Immature natural killer cell (primary cell): ENCODE results near the gene ENDOD1. TPM values are rescaled to one million over a fixed set of nuclear protein-coding genes. Genes with fewer than 3 reads are reported as not detected.
A peak's percentile ranks its signal among the peaks of the same experiment; 100 is the strongest.

Experiments used
- DNase-seq, 3 donors: peaks; one replicate each; pipeline ENCODE4 v3.0.0; 2022; ENCODE audit warnings: mixed read lengths in 1 of 3
- H3K27ac Mint-ChIP-seq, 6 donors: one replicate each; pipeline ENCODE4 v1.8.0; 2020; ENCODE audit warnings: mixed read lengths in 6 of 6, mild to moderate bottlenecking in 5 of 6, inconsistent platforms in 4 of 6, moderate library complexity in 3 of 6
- H3K27me3 Mint-ChIP-seq, 3 donors: one replicate each; pipeline ENCODE4 v1.8.0; 2020 to 2021; ENCODE audit warnings: low read depth in 3 of 3, mild to moderate bottlenecking in 3 of 3, mixed read lengths in 3 of 3, moderate library complexity in 3 of 3, inconsistent platforms in 1 of 3
- H3K36me3 Mint-ChIP-seq, 3 donors: one replicate each; pipeline ENCODE4 v1.8.0; 2020; ENCODE audit warnings: mixed read lengths in 3 of 3, inconsistent platforms in 2 of 3, mild to moderate bottlenecking in 2 of 3
- H3K4me1 Mint-ChIP-seq, 2 donors: one replicate each; pipeline ENCODE4 v1.8.0; 2020; ENCODE audit warnings: inconsistent platforms in 2 of 2, mild to moderate bottlenecking in 2 of 2, mixed read lengths in 2 of 2, moderate library complexity in 1 of 2
- H3K4me3 Mint-ChIP-seq, 5 donors: one replicate each; pipeline ENCODE4 v1.8.0; 2020; ENCODE audit warnings: mild to moderate bottlenecking in 5 of 5, mixed read lengths in 5 of 5, inconsistent platforms in 3 of 5, moderate library complexity in 3 of 5
- H3K9me3 Mint-ChIP-seq, 6 donors: one replicate each; pipeline ENCODE4 v1.8.0; 2020; ENCODE audit warnings: mild to moderate bottlenecking in 6 of 6, mixed read lengths in 6 of 6, inconsistent platforms in 4 of 6, moderate library complexity in 3 of 6
- polyA plus RNA-seq, 3 donors: library from polyadenylated mRNA; unstranded; fragments of 300-500 nt; fragmentation: Illumina TruSeq; gene quantifications; one replicate each; pipeline ENCODE4 v1.2.3, GENCODE V29; 2021

Gene ENDOD1
- polyA plus RNA-seq, 3 donors from 2014 or later: 12.6 to 17.2 (median 15.1) TPM

DNA sequence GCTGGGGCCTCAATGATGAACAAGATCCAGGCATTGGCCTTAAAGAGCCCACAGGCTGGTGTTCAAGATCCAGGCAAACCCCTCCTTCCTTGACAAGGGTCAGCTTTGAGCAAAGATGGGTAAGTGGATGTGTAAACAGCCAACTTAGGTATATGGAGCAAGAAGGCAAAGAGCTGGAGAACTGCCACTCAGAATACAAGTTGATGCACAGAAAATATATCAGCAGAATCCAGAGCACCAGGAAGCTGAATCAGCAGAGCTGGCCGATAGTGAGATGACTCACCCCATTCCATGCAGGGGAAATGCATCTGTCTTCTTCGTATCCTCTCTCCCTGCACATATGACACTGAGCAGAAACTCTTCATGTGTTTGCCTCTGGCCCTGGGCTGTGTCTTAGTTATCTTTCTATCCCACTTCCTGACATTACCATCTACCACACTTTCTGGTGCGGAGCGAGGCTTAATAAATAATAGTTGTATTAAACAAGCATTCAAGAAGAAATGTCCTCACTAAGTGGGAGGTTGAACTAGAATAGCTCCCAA, 57.8 kb downstream of the ENDOD1 start:
- H3K27ac Mint-ChIP-seq: no peak overlapping the region
- H3K4me3 Mint-ChIP-seq: no peak overlapping the region

DNA sequence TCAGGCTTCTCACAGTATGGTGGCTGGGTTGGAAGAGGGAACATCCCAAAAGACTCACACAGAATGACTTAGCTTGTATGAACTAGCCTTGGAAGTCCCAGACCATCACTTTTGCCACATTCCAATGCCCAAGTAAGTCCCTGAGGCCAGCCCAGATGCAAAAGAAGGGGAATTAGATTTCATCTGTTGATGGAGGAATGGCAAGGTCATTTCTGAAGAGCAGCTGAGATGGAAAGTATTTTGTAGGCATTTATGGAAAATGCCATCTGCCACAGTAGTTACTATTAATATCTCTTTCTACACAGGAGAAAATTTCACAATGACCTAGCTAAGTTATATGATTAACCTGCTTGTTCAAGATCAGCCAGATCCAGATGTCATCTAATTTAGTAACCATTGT, 58.8 kb downstream of the ENDOD1 start:
- Mint-ChIP-seq H3K27me3 (peaks cover 5 to 16% (median 11%) of the 10 kb centered on the region in 3 donors), H3K27ac (no peak overlapping the region), H3K4me1 (peaks cover 21 to 25% of the 10 kb centered on the region in 2 donors), H3K4me3 (no peak overlapping the region), H3K36me3 (no peaks in the 10 kb centered on the region), H3K9me3 (no peaks in the 10 kb centered on the region)
- DNase-seq: no peak

More for the DNA sequence above, 57.8 kb downstream of the ENDOD1 start:
- Mint-ChIP-seq H3K36me3 (no peaks in the 10 kb centered on the region), H3K4me1 (peaks cover 11 to 16% of the 10 kb centered on the region in 2 donors), H3K9me3 (no peaks in the 10 kb centered on the region), H3K27me3 (peaks cover 5 to 16% (median 11%) of the 10 kb centered on the region in 3 donors)
- DNase-seq: no peak

DNA sequence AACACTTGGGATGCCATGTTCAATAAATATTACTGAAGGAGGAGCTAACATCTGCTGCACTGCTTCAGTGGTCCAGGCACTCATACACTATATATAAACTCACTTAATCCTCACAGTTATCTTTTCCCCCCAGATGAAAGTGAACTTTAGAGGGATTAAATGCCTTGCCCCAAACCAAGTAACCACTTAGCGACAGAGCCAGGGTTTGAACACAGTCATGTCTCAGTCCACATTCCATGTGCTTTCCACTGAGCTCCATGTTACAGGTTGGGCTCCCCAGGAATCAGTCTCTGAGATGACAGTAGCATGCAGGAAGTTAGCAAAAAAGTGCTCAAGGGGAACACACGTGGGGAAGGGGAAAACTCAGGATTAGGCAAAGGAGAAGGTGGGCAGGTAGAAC, 59.3 kb downstream of the ENDOD1 start:
- Mint-ChIP-seq H3K36me3 (no peaks in the 10 kb centered on the region), H3K4me1 (peaks cover 26 to 31% of the 10 kb centered on the region in 2 donors), H3K4me3 (peak overlapping the region in 1 of 5 donors; percentile 3), H3K27ac (no peak overlapping the region), H3K9me3 (no peaks in the 10 kb centered on the region), H3K27me3 (peaks cover 5 to 11% (median 9%) of the 10 kb centered on the region in 3 donors)
- DNase-seq: no peak

DNA sequence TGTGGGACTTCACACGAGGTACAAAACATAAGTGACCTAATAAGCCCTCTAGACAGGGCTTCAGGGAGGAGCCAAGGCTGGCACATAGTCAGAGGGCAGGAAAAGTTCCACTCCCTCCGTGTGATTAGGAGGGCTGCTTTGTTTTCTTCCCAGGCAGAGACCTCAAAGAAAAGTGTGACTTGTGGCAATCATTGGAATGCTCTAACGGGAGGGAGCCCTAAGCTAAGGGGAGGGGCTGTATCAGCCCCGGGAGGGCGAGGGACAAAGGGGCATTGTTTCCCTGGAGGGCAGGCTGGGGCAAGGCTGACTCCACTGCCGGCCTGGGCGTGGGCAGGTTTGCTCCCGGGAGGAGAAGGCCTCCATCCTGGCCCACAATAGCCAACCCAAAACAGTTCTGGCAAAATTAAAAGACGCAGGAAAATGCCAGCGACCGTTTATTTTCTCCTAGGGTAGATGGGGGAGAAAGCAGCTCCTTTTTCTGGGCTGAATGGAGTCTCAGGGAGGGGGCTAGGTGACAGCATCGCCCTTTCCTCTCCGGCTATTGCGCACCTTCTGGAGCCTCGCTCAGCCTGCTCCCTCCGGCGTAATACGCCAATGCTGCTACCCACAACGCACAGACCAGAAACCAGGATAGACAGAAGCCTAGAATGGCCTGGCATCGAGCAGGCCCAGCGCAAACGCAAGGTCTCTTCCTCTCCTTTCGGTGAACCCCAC, 60.2 kb downstream of the ENDOD1 start:
- Mint-ChIP-seq H3K27me3 (peaks cover 5 to 7% (median 7%) of the 10 kb centered on the region in 3 donors), H3K9me3 (no peaks in the 10 kb centered on the region), H3K4me1 (peaks cover 34 to 38% of the 10 kb centered on the region in 2 donors), H3K4me3 (peak overlapping the region; percentile 85 to 91 (median 89)), H3K36me3 (no peaks in the 10 kb centered on the region), H3K27ac (peak overlapping the region in 5 of 6 donors; percentile 23 to 94 (median 55))
- no peak for DNase-seq

DNA sequence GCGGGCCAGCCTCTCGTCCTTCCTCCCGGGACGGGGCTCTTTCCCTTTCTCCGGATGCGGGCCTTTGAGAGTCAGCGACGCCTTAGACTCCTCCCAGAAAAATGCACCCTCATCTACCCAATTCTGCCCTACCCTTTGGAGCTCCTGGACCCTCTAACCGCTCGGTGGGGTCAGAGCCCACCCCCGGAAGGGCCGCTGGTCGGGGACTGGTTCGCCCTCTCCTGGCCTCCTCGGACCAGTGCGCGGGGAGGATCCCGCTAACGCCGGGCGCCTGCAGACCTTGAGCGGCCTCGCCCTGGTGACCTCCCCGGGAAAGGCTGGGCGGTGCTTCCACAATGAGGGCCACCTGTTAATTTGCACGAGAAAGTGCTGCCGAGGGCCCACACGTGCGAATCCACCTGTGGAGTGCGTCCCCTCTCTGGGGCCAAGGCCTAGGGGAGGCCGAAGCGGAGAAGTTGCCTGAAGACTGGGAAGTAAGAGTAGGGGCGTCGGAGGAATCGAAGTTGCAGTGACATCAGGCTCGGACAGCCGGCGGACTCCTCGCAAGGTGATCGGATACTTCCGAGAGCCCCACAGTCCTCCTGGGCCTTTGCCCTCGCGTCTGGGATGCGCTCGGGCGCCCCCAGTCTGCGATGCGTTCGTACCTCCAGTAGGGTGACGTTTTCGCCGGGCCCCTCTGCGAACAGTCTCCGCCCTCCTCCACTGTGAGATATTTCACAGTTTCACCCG, 61.5 kb downstream of the ENDOD1 start:
- DNase-seq: peak; percentile 88 to 91 (median 89)
- peak overlapping the region; percentile 85 to 91 (median 89) for H3K4me3 Mint-ChIP-seq
- peak overlapping the region; percentile 91 to 99 (median 94) for H3K27ac Mint-ChIP-seq
- peaks cover 5 to 7% (median 5%) of the 10 kb centered on the region in 3 donors for H3K27me3 Mint-ChIP-seq
- H3K4me1 Mint-ChIP-seq: peaks cover 34 to 38% of the 10 kb centered on the region in 2 donors
- no peaks in the 10 kb centered on the region for H3K36me3 Mint-ChIP-seq
- H3K9me3 Mint-ChIP-seq: no peaks in the 10 kb centered on the region

DNA sequence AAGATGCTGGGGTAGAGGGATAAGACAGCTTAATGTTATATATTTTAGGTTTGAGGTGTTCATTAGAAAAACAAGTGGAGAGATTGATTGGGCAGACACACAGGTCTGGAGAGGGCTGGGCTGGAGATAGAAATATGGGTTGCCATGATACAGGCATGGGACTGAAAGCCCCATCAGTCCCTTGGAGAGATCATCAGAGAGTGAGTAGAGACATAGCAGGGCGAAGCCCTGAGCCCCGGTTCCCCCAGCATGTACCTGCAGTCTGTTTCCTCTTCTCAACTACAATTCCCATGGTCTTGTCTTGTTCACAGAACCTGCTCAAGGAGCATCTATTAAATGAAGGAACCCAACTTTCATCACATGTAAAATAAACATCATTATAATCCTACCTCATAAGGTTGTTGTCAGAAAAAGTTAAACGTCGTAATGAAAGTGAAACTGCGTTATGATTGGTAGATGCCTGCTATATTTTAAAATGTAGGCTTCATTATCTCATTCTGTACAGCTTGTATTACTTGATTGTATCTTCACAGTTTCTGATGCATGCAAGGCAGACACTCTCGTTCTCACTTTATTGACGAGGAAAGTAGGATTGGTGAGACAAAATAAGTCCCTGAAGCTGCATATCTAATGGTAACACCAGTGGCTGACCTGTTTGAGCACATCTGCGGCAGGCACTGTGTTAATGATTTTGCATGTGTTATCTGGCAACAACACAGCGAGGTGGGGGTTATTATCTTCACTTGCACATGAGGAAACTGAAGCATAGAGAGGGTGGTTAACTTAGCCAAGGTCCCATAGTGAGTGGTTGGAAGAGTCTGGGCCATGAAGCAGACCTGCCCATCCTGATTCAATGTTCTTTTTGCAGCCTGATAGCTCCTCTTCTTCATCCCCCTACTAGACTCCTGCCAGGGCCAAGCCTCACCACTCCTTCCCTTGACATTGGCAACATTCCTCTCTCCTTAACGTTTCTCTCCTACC, 63.5 kb downstream of the ENDOD1 start:
- peak; percentile 38 to 45 (median 40) for DNase-seq
- H3K27me3 Mint-ChIP-seq: peaks cover 3 to 5% (median 3%) of the 10 kb centered on the region in 3 donors
- H3K9me3 Mint-ChIP-seq: no peaks in the 10 kb centered on the region
- peak overlapping the region; percentile 85 to 99 (median 97) for H3K27ac Mint-ChIP-seq
- H3K4me3 Mint-ChIP-seq: peak overlapping the region; percentile 79 to 94 (median 90)
- peaks cover 43 to 45% of the 10 kb centered on the region in 2 donors for H3K4me1 Mint-ChIP-seq
- H3K36me3 Mint-ChIP-seq: peaks cover 0 to 2% (median 0%) of the 10 kb centered on the region in 3 donors

DNA sequence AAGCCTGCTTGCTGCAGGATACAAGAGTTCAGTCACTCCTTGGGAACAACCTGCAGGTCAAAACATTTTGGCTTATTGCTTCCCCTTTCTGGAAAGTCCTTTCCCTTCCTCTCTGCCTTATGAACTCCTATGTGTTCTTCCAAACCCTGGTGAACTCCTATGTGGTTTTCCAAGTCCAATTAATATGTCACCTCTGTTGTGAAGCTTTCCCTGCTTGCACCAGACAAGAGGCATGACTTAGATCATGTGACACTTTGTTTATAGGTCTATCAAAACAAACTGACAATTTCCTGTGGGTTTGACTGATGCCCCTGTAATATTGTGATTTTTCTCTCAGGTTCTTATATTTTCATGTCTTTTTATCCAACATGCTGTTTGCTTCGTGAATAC, 64.2 kb downstream of the ENDOD1 start:
- Mint-ChIP-seq H3K4me3 (peak overlapping the region; percentile 79 to 94 (median 90)), H3K9me3 (no peaks in the 10 kb centered on the region), H3K4me1 (peaks cover 46 to 47% of the 10 kb centered on the region in 2 donors), H3K36me3 (peaks cover 0 to 3% (median 0%) of the 10 kb centered on the region in 3 donors), H3K27me3 (peaks cover 3 to 5% (median 3%) of the 10 kb centered on the region in 3 donors), H3K27ac (peak overlapping the region; percentile 85 to 99 (median 97))
- peak in 1 of 3 donors; percentile 4 for DNase-seq

DNA sequence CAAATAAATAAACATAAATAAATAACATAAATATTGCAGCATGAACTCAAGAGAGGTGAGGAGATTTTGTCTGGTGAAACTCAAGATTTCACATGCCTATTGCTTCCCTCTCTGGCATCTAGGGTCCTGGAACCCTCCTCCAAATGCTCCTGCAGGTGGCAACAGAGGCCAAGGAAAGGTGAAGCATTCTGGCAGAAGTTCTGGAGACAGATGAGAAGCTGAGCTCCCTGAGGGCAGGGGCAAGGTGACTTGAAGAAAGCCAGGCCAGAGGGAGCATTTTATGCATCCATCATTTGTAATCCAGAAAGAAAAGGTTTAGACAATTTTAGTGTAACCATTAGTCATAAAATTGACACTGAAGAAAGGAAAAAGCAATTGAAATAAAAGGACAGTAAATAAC, 64.9 kb downstream of the ENDOD1 start:
- peak in 2 of 3 donors; percentile 31 for DNase-seq
- H3K4me3 Mint-ChIP-seq: no peak overlapping the region
- peaks cover 0 to 3% (median 0%) of the 10 kb centered on the region in 3 donors for H3K36me3 Mint-ChIP-seq
- peaks cover 3% of the 10 kb centered on the region in 3 donors for H3K27me3 Mint-ChIP-seq
- H3K9me3 Mint-ChIP-seq: no peaks in the 10 kb centered on the region
- H3K4me1 Mint-ChIP-seq: peaks cover 46% of the 10 kb centered on the region in 2 donors
- peak overlapping the region in 3 of 6 donors; percentile 94 to 99 (median 96) for H3K27ac Mint-ChIP-seq

DNA sequence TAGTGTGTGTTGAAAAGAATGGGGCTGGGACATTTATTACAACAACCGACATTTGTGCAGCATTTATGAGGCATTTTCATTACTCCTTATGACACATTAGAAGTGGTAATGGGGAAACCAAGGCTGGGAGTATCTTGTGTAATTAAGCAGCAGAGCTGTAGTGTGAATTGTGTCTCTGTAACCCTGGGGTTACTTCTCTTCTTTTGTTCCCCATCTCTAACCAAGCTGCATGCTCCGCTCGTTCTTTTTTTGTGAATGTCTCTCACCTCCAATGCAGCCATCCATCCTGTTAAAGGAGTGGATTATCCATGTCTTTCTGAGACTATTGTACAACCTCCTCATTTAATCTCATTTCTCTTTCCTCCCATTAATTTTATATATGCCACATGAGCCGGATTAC, 65.7 kb downstream of the ENDOD1 start:
- Mint-ChIP-seq H3K9me3 (no peaks in the 10 kb centered on the region), H3K27me3 (peaks cover 2 to 4% (median 3%) of the 10 kb centered on the region in 3 donors), H3K4me1 (peaks cover 40 to 46% of the 10 kb centered on the region in 2 donors), H3K27ac (no peak overlapping the region), H3K36me3 (peaks cover 0 to 5% (median 3%) of the 10 kb centered on the region in 3 donors), H3K4me3 (no peak overlapping the region)
- no peak for DNase-seq

DNA sequence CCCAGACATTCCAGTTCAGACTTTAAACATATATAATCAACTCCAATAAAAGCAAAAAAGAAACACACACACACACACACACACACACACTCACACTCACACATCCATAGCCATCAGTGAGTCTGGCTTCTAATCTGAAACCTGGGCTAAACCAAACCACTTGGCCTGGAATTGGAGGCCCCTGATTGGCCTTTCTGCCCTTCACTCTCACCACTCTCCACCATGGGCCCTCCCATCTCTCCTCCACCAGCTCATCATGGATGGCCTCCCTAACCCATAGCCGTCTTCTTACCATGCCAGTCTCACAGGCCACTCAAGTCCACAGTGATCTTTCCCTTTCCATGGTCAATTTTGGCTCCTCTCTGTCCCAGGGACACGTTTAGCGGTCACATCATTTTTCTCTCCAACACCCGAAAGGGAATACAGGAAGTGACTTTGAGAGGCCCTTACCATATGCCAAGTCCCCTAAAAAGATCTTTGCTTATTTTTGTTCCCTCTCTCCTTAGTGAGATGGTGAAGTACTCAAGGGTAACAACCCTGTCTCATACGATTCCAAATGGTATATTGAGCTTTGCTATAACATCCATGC, 66.6 kb downstream of the ENDOD1 start:
- Mint-ChIP-seq H3K27me3 (peaks cover 2 to 5% (median 3%) of the 10 kb centered on the region in 3 donors), H3K4me1 (peaks cover 40 to 46% of the 10 kb centered on the region in 2 donors), H3K4me3 (no peak overlapping the region), H3K27ac (peak overlapping the region in 2 of 6 donors; percentile 4 to 34), H3K36me3 (peaks cover 3 to 10% (median 3%) of the 10 kb centered on the region in 3 donors), H3K9me3 (no peaks in the 10 kb centered on the region)
- DNase-seq: no peak

DNA sequence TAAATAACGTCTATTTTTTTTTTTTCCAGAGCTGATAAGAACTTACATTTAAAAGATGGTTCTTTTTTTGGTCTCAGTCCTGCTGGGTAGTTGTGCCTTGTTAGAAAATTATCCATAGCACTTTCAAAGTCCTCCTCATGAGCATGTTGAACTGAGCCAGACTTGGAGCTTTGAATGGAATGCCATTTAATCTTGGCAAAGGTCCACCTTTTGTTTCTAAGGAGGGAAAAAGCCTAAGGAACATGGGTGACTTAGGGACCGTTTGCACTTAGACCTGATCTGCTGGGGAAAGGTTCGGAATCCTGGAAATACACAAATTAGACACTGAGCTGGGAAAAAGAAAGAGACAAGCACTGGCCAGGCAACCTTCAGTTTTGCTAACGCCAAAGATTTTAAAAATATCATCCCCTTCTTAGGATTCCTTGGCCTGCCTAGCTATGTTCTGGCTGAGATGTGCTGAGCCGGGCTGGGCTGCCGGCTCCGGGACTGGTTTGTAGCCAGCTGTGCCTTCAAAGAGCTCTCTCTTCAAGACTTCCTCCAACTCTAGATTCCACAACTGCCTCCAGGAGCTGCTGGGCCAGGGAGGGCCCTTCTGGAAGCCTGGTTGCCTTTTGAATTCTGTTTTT, 67.4 kb downstream of the ENDOD1 start:
- no peak overlapping the region for H3K4me3 Mint-ChIP-seq
- H3K4me1 Mint-ChIP-seq: peaks cover 33 to 39% of the 10 kb centered on the region in 2 donors
- H3K27ac Mint-ChIP-seq: peak overlapping the region in 1 of 6 donors; percentile 3
- H3K27me3 Mint-ChIP-seq: peaks cover under 1 to 3% (median 3%) of the 10 kb centered on the region in 3 donors
- no peaks in the 10 kb centered on the region for H3K9me3 Mint-ChIP-seq
- DNase-seq: no peak
- H3K36me3 Mint-ChIP-seq: peaks cover 3 to 14% (median 3%) of the 10 kb centered on the region in 3 donors

DNA sequence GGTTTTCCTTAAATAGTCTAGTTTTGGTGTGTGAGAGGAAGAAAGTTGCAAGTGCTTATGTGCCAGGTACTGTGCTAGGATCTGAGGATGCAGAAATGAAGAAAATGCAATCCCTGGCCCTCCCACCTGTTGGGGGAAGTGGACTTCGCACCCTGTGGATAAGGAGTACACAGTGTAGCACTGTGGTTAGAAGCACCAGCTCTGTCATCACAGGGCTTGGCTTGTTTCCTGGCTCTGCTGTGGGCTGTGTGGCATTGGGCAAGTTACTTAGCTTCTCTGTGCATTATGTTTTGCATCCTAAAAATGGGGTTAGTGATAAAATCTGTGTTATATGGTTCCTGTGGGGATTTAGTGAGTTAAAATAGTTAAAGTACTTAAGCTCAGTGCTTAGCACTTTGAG, 68.2 kb downstream of the ENDOD1 start:
- DNase-seq: no peak
- H3K4me1 Mint-ChIP-seq: peaks cover 28 to 31% of the 10 kb centered on the region in 2 donors
- H3K27me3 Mint-ChIP-seq: peaks cover 0 to 3% (median 3%) of the 10 kb centered on the region in 3 donors
- no peaks in the 10 kb centered on the region for H3K9me3 Mint-ChIP-seq
- no peak overlapping the region for H3K4me3 Mint-ChIP-seq
- H3K27ac Mint-ChIP-seq: peak overlapping the region in 2 of 6 donors; percentile 14 to 43
- H3K36me3 Mint-ChIP-seq: peaks cover 3 to 14% (median 3%) of the 10 kb centered on the region in 3 donors
